ENCODE data around the gene CSMD2. TPM values are rescaled to one million over a fixed set of nuclear protein-coding genes. Genes with fewer than 3 reads are reported as not detected.

Gene CSMD2
- total and polyA plus RNA-seq, 2 of the 8 experiments (the other 6 are each of a cell fraction or from before 2014, with no cell fraction given): 7.0 to 14.7 TPM

- Histone ChIP-seq H3K4me1 (replicated peaks in 1 of 4; ENCODE audit: control insufficient read depth in 3 of 4, insufficient read depth in 4 of 4, low read length in 3 of 4) (peaks cover 9 to 27% (median 12%) of the 10 kb centered on the region in 4 experiments), H3K27ac (ENCODE audit: low read depth, low read length) (no peak within 1 kb of the TSS), H3K4me2 (ENCODE audit: insufficient read depth in 1 of 2, low read depth in 2 of 2, low read length in 2 of 2) (peak within 1 kb of the TSS; percentile 72), H3K79me1 (ENCODE audit: low read depth, low read length) (no peaks in the 10 kb centered on the region), H3K23ac (ENCODE audit: insufficient read length) (no peak within 1 kb of the TSS), H3K27me3 (replicated peaks in 1 of 4; ENCODE audit: control insufficient read depth in 3 of 4, extremely low read depth in 1 of 4, insufficient read depth in 3 of 4, low read length in 3 of 4) (peaks cover 0 to 16% (median 7%) of the 10 kb centered on the region in 4 experiments; a peak in 4 of 7 replicates), H4K20me1 (replicated peaks in 1 of 2; ENCODE audit: control insufficient read depth in 1 of 2, insufficient read depth in 2 of 2, low read length in 2 of 2) (peaks cover 0 to 2% of the 10 kb centered on the region in 2 experiments), H2BK20ac (ENCODE audit: low read length) (no peak within 1 kb of the TSS), H2AFZ (ENCODE audit: low read length) (no peak within 1 kb of the TSS), H3K14ac (ENCODE audit: insufficient read length) (no peak within 1 kb of the TSS), H3K4me3 (ENCODE audit: extremely low read depth in 1 of 4, insufficient read depth in 2 of 4, low read depth in 3 of 4, low read length in 4 of 4) (peak within 1 kb of the TSS; percentile 29 to 58 (median 42)), H3K4ac (replicated peaks; ENCODE audit: insufficient read length, low read depth, low read length) (no peak within 1 kb of the TSS), H2BK120ac (replicated peaks; ENCODE audit: low read depth, low read length) (no peak within 1 kb of the TSS), H4K91ac (replicated peaks; ENCODE audit: insufficient read length, low read length) (no peak within 1 kb of the TSS), H2BK12ac (ENCODE audit: low read depth, low read length) (0 out of 2 replicates have a peak within 1 kb of the TSS, but pooled peaks have one; percentile 23), H3K18ac (ENCODE audit: extremely low read depth, low read length) (peak within 1 kb of the TSS; percentile 71; the same call in 1 of the 2 replicates), H2BK15ac (ENCODE audit: low read length) (no peak within 1 kb of the TSS), H3K23me2 (ENCODE audit: low read depth, low read length) (peaks cover 4% of the 10 kb centered on the region; the same call in 1 of the 2 replicates), H2BK5ac (ENCODE audit: low read depth, low read length) (no peak within 1 kb of the TSS), H4K5ac (ENCODE audit: insufficient read length, low read depth, low read length) (no peak within 1 kb of the TSS), H3K79me2 (ENCODE audit: control insufficient read depth in 1 of 2, insufficient read depth in 2 of 2, low read length in 2 of 2) (no peaks in the 10 kb centered on the region), H2AK5ac (ENCODE audit: low read depth, low read length) (0 out of 2 replicates have a peak within 1 kb of the TSS, but pooled peaks have one; percentile 14), H3K9me3 (ENCODE audit: insufficient read depth in 2 of 2, low read depth in 1 of 2, low read length in 1 of 2) (no peaks in the 10 kb centered on the region), H3K9ac (replicated peaks in 1 of 4; ENCODE audit: extremely low read depth in 1 of 4, low read depth in 3 of 4, low read length in 3 of 4) (no peak within 1 kb of the TSS; a peak in 2 of 7 replicates), H3K56ac (replicated peaks; ENCODE audit: insufficient read length, low read depth, low read length) (no peak within 1 kb of the TSS), H3K36me3 (ENCODE audit: control insufficient read depth in 2 of 4, insufficient read depth in 4 of 4, low read length in 3 of 4) (no peaks in the 10 kb centered on the region), H4K8ac (ENCODE audit: extremely low read depth, insufficient read depth, low read length) (peak within 1 kb of the TSS; percentile 6; the same call in 1 of the 2 replicates)
- WGBS, 2 experiments (ENCODE audit: extremely low coverage in 1 of 2, insufficient coverage in 1 of 2, insufficient read length in 1 of 2, insufficient replicate concordance in 2 of 2, low coverage in 1 of 2, low lambda C conversion rate in 2 of 2, missing lambda C conversion rate in 1 of 2): 6% methylated on average over 24 of the region's 58 CpGs; no CpG with 5 or more reads in 1 of the 2 experiments
- FAIRE-seq (no peak), DNase-seq (ENCODE audit: low read depth in 1 of 2, low spot score in 2 of 2) (peak in 1 of 2 experiments; percentile 68)
- POLR2A ChIA-PET (ENCODE audit: partially characterized antibody): interaction anchor here (1.6 to 8.2 kb wide), 5 partner anchors 7 to 17 kb away, joined by 4 to 82 read pairs (median 9); partner anchors contain the start of gene CSMD2
- CTCF ChIA-PET (ENCODE audit: partially characterized antibody): interaction anchor here (0.6 to 3.3 kb wide), 18 partner anchors 10 to 1300 kb away, joined by 3 to 14 read pairs (median 4); no protein-coding TSS in a partner anchor
- TF ChIP-seq TEAD4 (IDR thresholded peaks at IDR 0.05; ENCODE audit: low read depth, low read length) (no peak), GTF2F1 (IDR thresholded peaks at IDR 0.05; ENCODE audit: borderline replicate concordance, low read depth, low read length) (no peak), SUZ12 (IDR thresholded peaks at IDR 0.05; ENCODE audit: low read length) (peak; percentile 19; the same call in 1 of the 2 replicates), JUN (IDR thresholded peaks at IDR 0.05; ENCODE audit: low read depth, low read length) (no peak), RFX5 (IDR thresholded peaks at IDR 0.05; ENCODE audit: borderline replicate concordance, low read depth, low read length) (no peak), KDM5A (IDR thresholded peaks at IDR 0.05; ENCODE audit: low read length) (no peak), KDM1A (IDR thresholded peaks at IDR 0.05; ENCODE audit: borderline replicate concordance, low read length) (no peak), TAF1 (IDR thresholded peaks at IDR 0.05; ENCODE audit: low read depth, low read length) (no peak), USF2 (IDR thresholded peaks at IDR 0.05; ENCODE audit: low read length) (no peak), SP2 (IDR thresholded peaks at IDR 0.05; ENCODE audit: low read length) (no peak), SIRT6 (IDR thresholded peaks at IDR 0.05; ENCODE audit: low read length) (no peak), POLR2A (IDR thresholded peaks at IDR 0.05; ENCODE audit: control extremely low read depth in 1 of 2, low read depth in 2 of 2, low read length in 2 of 2) (no peak)
Measured at GRCh38 chr1:34176830-34177603, 12.0 kb upstream of the CSMD2 start, which contains the start of gene C1orf94. C1orf94 (plus strand) TSS chr1:34176907; CDS start chr1:34177790, 883 bp downstream.
